ENCODE measurements around the gene EXOC8. TPM values are rescaled to one million over a fixed set of nuclear protein-coding genes. Genes with fewer than 3 reads are reported as not detected.

The EXOC8 gene
- total RNA-seq, 6 experiments from 2014 or later: 12.3 to 14.8 (median 14.2) TPM

DNA sequence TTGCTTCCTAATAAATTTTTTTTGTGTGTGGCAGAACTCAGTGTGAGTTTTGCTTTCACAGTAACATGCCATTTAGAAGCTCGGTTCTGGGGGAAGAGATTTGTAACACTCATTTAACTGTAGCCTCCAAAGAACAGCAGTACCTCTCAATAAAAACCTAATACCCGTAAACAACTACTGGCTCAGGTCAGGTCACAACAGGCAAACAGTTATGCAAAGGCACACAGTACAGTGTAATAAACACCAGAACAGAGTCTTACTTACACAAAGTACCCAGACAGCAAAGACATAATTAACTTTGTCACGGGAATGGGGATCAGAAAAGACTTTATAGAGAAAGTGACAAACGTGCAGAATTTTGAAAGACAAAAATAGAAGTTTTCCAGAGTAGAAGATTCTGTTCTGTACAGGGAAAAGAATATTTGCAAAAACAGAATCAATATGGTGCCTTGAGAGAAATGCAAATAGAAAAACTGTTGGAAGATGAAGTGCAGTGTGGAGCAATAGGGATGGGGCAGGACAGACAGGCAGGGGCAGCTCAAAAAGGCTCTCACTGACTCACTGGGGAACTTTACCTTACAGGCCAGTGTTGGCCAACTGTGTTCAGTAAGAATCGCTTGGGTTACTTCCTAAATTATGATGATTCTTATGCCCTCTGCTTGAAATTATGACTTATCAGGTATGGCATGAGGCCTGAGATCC is 45.7 kb upstream of the EXOC8 start:
- Mint-ChIP-seq H3K27ac (no peak overlapping the region), H3K4me3 (no peak overlapping the region), H3K36me3 (ENCODE audit: low read depth) (no peaks in the 10 kb centered on the region), H3K4me1 (ENCODE audit: low read depth) (peaks cover 15% of the 10 kb centered on the region), H3K9me3 (no peaks in the 10 kb centered on the region), H3K27me3 (ENCODE audit: insufficient read depth) (peaks cover under 1% of the 10 kb centered on the region; the same call in 1 of the 2 replicates)
- TF ChIP-seq, protein P1, sequence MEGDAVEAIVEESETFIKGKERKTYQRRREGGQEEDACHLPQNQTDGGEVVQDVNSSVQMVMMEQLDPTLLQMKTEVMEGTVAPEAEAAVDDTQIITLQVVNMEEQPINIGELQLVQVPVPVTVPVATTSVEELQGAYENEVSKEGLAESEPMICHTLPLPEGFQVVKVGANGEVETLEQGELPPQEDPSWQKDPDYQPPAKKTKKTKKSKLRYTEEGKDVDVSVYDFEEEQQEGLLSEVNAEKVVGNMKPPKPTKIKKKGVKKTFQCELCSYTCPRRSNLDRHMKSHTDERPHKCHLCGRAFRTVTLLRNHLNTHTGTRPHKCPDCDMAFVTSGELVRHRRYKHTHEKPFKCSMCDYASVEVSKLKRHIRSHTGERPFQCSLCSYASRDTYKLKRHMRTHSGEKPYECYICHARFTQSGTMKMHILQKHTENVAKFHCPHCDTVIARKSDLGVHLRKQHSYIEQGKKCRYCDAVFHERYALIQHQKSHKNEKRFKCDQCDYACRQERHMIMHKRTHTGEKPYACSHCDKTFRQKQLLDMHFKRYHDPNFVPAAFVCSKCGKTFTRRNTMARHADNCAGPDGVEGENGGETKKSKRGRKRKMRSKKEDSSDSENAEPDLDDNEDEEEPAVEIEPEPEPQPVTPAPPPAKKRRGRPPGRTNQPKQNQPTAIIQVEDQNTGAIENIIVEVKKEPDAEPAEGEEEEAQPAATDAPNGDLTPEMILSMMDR (IDR thresholded peaks at IDR 0.05): no peak
- no peak for DNase-seq

DNA sequence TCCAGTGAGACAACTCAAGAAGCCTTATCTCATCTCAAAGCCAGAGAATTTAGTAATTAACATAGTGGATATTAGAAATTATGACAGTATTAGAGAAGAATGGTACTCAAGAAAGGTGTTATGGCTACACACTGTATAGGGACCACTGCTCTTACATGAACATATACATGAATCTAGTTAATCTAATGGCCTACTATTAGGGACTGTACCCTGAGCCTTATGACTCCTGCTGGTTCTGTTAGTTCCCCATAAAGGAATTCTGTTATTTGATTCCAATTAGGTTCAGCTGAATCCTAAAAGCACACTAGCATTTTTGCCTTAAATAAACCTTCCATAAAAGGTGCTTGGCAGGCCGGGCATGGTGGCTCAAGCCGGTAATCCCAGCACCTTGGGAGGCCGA is 44.8 kb upstream of the EXOC8 start:
- DNase-seq: no peak
- Mint-ChIP-seq H3K4me3 (no peak overlapping the region), H3K36me3 (ENCODE audit: low read depth) (no peaks in the 10 kb centered on the region), H3K27me3 (ENCODE audit: insufficient read depth) (no peaks in the 10 kb centered on the region; the same call in 1 of the 2 replicates), H3K9me3 (no peaks in the 10 kb centered on the region), H3K4me1 (ENCODE audit: low read depth) (peaks cover 9% of the 10 kb centered on the region), H3K27ac (no peak overlapping the region)
- TF ChIP-seq, protein P1 (IDR thresholded peaks at IDR 0.05): no peak

DNA sequence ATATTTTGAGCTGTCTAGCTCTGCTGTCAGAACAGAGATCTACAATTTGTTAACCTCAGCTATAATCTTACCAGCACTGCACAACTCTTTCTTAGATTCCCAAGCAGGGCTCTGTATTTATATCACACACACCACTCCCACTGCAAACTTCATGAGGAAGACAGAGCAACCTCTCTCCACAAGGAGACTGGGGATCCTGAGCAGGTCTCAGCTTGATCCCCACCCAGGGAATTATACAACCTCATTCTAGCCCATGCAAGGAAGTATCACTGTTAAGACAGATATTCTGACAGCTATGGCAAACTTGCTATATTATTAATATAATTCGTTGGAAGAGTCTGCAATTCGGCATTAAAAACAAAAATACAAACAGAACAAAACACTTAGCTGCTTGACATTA is 44.1 kb upstream of the EXOC8 start:
- TF ChIP-seq, protein P1 (IDR thresholded peaks at IDR 0.05): no peak
- Mint-ChIP-seq H3K4me3 (no peak overlapping the region), H3K4me1 (ENCODE audit: low read depth) (peaks cover 14% of the 10 kb centered on the region), H3K36me3 (ENCODE audit: low read depth) (no peaks in the 10 kb centered on the region), H3K27me3 (ENCODE audit: insufficient read depth) (no peaks in the 10 kb centered on the region), H3K9me3 (no peaks in the 10 kb centered on the region), H3K27ac (no peak overlapping the region)
- DNase-seq: no peak

DNA sequence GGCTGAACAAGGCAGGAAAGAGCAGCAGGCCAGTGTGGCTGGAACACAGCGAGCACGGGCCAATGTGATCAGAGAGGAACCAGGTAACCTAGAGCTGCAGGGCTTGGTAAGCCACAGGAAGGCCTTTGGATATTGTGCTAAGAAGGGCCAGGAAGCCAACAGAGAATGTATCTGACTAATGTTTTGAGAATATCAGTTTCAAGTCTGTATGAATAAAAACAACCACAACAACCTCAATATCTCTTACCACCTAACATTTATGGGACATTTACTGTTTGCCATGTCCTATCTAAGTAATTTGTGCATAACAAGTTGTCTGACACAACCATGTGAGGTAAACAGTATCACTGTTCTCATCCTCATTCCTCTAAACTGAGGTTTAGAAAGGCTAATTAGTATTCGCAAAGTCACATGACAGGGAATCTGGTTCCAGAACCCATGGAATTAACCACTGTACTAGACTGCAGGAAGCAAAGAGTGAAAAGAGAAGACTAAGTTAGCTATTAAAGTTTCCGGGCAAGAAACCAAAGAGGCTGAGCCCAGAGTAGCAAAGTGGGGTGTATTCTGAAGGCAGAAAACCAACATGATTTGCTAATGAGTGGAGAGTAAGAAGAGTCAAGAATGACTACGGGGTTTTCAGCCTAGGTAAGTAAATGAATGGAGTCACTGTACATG is 39.4 kb upstream of the EXOC8 start:
- H3K4me1 Mint-ChIP-seq (ENCODE audit: low read depth): peaks cover 27% of the 10 kb centered on the region
- no peak overlapping the region for H3K4me3 Mint-ChIP-seq
- DNase-seq: no peak
- TF ChIP-seq, protein P1 (IDR thresholded peaks at IDR 0.05): no peak
- H3K27ac Mint-ChIP-seq: peak overlapping the region; percentile 27; the same call in 1 of the 2 replicates
- no peaks in the 10 kb centered on the region for H3K27me3 Mint-ChIP-seq (ENCODE audit: insufficient read depth)
- H3K36me3 Mint-ChIP-seq (ENCODE audit: low read depth): no peaks in the 10 kb centered on the region
- H3K9me3 Mint-ChIP-seq: no peaks in the 10 kb centered on the region

DNA sequence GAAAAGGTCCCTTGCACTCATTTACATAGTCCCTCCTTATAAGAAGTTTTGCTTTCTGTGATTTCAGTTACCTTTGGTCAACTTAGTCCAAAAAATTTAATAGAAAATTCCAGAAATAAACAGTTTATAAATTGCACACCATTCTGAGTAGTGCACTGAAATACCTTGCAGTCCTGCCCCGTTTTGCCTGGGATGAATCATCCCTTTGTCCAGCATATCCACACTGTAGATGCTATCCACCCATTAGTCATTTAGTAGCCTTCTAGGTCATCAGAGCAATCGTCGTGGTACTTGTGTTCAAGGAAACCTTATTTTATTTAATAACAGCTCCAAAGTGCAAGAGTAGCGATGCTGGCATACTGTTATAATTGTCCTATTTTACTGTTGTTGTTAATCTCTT is 38.4 kb upstream of the EXOC8 start:
- Mint-ChIP-seq H3K27ac (no peak overlapping the region), H3K4me3 (no peak overlapping the region), H3K9me3 (no peaks in the 10 kb centered on the region), H3K4me1 (ENCODE audit: low read depth) (peaks cover 27% of the 10 kb centered on the region), H3K27me3 (ENCODE audit: insufficient read depth) (no peaks in the 10 kb centered on the region), H3K36me3 (ENCODE audit: low read depth) (no peaks in the 10 kb centered on the region)
- peak; percentile 33 for DNase-seq
- TF ChIP-seq, protein P1 (IDR thresholded peaks at IDR 0.05): no peak
